ENCODE data around the gene HOXC12. TPM values are rescaled to one million over a fixed set of nuclear protein-coding genes. Genes with fewer than 3 reads are reported as not detected.

The HOXC12 gene
- total and polyA plus RNA-seq, 3 experiments from 2014 or later = not detected

DNA sequence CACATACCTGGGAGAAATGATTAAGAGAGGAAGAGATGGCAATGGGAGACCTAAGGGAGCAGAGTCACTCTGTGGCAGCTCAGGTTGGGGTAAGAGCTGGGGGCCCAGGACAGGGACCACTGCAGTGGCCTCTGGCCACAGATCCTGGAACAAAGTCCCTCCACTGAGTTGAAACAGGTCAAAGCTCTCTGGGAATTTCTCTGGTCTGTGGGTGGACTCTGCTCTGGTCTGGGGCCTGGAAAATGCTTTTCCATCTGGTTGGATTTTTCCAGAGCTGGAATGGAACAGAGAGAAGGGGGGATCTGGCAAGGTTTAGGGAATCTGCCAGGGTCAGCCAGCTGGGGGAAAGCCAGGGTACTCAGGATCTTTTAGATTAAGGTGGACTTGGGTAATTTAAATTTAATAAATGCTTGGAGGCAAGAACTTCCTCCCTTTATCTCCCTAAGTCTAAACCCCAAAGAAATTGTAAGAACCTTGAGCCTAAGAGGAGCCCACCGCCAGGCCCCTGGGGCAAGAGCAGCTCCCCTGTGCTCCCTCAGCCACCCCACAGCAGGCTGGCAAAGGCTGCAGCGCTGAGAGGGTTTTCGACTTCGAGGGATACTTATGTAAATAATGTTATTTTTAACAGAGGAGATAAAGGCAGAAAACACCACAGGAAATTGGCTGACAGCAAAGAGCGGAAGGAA, 34.0 kb downstream of the HOXC12 start:
- Mint-ChIP-seq H3K9me3 (peaks cover 0 to 4% (median 3%) of the 10 kb centered on the region in 5 donors), H3K27ac (peak overlapping the region in 1 of 8 donors; percentile 80), H3K27me3 (peaks cover 90 to 94% of the 10 kb centered on the region in 2 donors), H3K4me1 (peaks cover 39 to 51% (median 39%) of the 10 kb centered on the region in 3 donors), H3K36me3 (no peaks in the 10 kb centered on the region), H3K4me3 (peak overlapping the region in 6 of 7 donors; percentile 42 to 78 (median 71))
- no peak overlapping the region for H3K4me3 ChIP-seq (ENCODE audit: low read length)
- ChIA-PET POLR2A (no interaction called here), CTCF (interaction anchor here (0.7 to 2.0 kb wide), 6 partner anchors 12 to 370 kb away, joined by 3 to 8 read pairs (median 4); partner anchors contain the start of gene HOXC9)
- H3K27me3 ChIP-seq (ENCODE audit: insufficient read depth, low read length, poor library complexity, severe bottlenecking) = peaks cover 95% of the 10 kb centered on the region
- peaks cover 26% of the 10 kb centered on the region for H3K4me1 ChIP-seq (ENCODE audit: insufficient read depth, low read length)
- no peaks in the 10 kb centered on the region for H3K9me3 ChIP-seq (ENCODE audit: low read length)
- no peak overlapping the region for H3K27ac ChIP-seq (ENCODE audit: low read depth, low read length)
- DNase-seq = no peak
- no peaks in the 10 kb centered on the region for H3K36me3 ChIP-seq (ENCODE audit: insufficient read depth, low read length)

DNA sequence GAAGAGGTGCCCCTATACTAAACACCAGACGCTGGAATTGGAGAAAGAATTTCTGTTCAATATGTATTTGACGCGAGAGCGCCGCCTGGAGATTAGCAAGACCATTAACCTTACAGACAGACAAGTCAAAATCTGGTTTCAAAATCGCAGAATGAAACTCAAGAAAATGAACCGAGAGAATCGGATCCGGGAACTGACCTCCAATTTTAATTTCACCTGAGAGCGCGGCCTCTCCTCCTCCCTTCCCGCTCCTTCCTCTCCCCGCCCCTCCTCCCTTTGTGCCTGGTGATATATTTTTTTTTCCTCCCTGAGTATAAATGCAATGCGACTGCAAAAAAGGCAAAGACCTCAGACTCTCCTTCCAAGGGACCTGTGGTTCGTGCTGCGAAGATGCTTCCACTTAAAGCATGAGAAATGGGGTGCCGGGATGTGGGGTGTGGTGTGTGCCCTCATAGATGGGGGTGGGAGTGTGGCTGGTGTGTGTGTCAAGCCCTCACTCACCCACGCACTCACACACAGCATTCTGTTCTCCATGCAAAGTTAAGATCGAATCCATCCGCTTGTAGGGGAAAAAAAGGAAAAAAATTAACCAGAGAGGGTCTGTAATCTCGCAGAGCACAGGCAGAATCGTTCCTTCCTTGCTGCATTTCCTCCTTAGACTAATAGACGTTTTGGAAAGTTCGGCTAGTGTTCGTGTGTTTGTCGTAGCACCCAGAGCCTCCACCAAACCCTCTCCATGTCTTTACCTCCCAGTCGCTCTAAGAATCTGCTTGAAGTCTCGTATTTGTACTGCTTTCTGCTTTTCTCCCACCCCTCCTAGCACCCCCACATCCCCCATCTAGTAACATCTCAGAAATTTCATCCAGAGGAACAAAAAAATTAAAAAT, 34.8 kb downstream of the HOXC12 start:
- ChIA-PET CTCF (interaction anchor here (2.0 kb wide), 1 partner anchor 218 kb away, joined by 8 read pairs; no protein-coding TSS in a partner anchor), POLR2A (interaction anchor here (0.7 kb wide), 1 partner anchor 9 kb away, joined by 3 read pairs; no protein-coding TSS in a partner anchor)
- no peak for DNase-seq
- H3K27me3 ChIP-seq (ENCODE audit: insufficient read depth, low read length, poor library complexity, severe bottlenecking) = peaks cover 96% of the 10 kb centered on the region
- no peak overlapping the region for H3K27ac ChIP-seq (ENCODE audit: low read depth, low read length)
- Mint-ChIP-seq H3K36me3 (no peaks in the 10 kb centered on the region), H3K27me3 (peaks cover 93 to 97% of the 10 kb centered on the region in 2 donors), H3K27ac (peak overlapping the region in 3 of 8 donors; percentile 4 to 80 (median 56)), H3K4me3 (peak overlapping the region; percentile 37 to 78 (median 66)), H3K4me1 (peaks cover 37 to 54% (median 46%) of the 10 kb centered on the region in 3 donors), H3K9me3 (peaks cover 0 to 7% (median 3%) of the 10 kb centered on the region in 5 donors)
- no peaks in the 10 kb centered on the region for H3K9me3 ChIP-seq (ENCODE audit: low read length)
- peak overlapping the region; percentile 4 for H3K4me3 ChIP-seq (ENCODE audit: low read length)
- no peaks in the 10 kb centered on the region for H3K36me3 ChIP-seq (ENCODE audit: insufficient read depth, low read length)
- H3K4me1 ChIP-seq (ENCODE audit: insufficient read depth, low read length) = peaks cover 29% of the 10 kb centered on the region

GRCh38 chr12:53990311-53991076, 35.8 kb downstream of the HOXC12 start:
- Histone ChIP-seq H3K4me3 (ENCODE audit: low read length) (no peak overlapping the region), H3K27me3 (ENCODE audit: insufficient read depth, low read length, poor library complexity, severe bottlenecking) (peaks cover 99% of the 10 kb centered on the region), H3K9me3 (ENCODE audit: low read length) (no peaks in the 10 kb centered on the region), H3K4me1 (ENCODE audit: insufficient read depth, low read length) (peaks cover 33% of the 10 kb centered on the region), H3K36me3 (ENCODE audit: insufficient read depth, low read length) (no peaks in the 10 kb centered on the region), H3K27ac (ENCODE audit: low read depth, low read length) (no peak overlapping the region)
- Mint-ChIP-seq H3K4me3 (peak overlapping the region in 2 of 7 donors; percentile 77 to 78), H3K36me3 (no peaks in the 10 kb centered on the region), H3K27ac (peak overlapping the region in 1 of 8 donors; percentile 10), H3K27me3 (peaks cover 91 to 98% of the 10 kb centered on the region in 2 donors), H3K9me3 (peaks cover 0 to 7% (median 2%) of the 10 kb centered on the region in 5 donors), H3K4me1 (peaks cover 36 to 56% (median 50%) of the 10 kb centered on the region in 3 donors)
- ChIA-PET CTCF (interaction anchor here (1.4 to 1.5 kb wide), 2 partner anchors 199 to 218 kb away, joined by 3 read pairs; partner anchors contain the start of gene SMUG1), POLR2A (interaction anchor here (0.7 kb wide), 1 partner anchor 10 kb away, joined by 3 read pairs; no protein-coding TSS in a partner anchor)
- DNase-seq = no peak

GRCh38 chr12:53991077-53991460, 36.4 kb downstream of the HOXC12 start:
- DNase-seq = no peak
- H3K9me3 Mint-ChIP-seq = peaks cover 0 to 7% (median 2%) of the 10 kb centered on the region in 5 donors
- peaks cover 37 to 58% (median 48%) of the 10 kb centered on the region in 3 donors for H3K4me1 Mint-ChIP-seq
- Histone ChIP-seq H3K27me3 (ENCODE audit: insufficient read depth, low read length, poor library complexity, severe bottlenecking) (peaks cover 99% of the 10 kb centered on the region), H3K4me3 (ENCODE audit: low read length) (no peak overlapping the region), H3K9me3 (ENCODE audit: low read length) (no peaks in the 10 kb centered on the region), H3K4me1 (ENCODE audit: insufficient read depth, low read length) (peaks cover 33% of the 10 kb centered on the region), H3K27ac (ENCODE audit: low read depth, low read length) (no peak overlapping the region), H3K36me3 (ENCODE audit: insufficient read depth, low read length) (no peaks in the 10 kb centered on the region)
- CTCF ChIA-PET = interaction anchor here (1.4 to 1.5 kb wide), 3 partner anchors 18 to 217 kb away, joined by 3 to 7 read pairs (median 3); partner anchors contain the start of genes HOXC8 and SMUG1
- POLR2A ChIA-PET = no interaction called here
- no peak overlapping the region for H3K27ac Mint-ChIP-seq
- no peaks in the 10 kb centered on the region for H3K36me3 Mint-ChIP-seq
- no peak overlapping the region for H3K4me3 Mint-ChIP-seq
- H3K27me3 Mint-ChIP-seq = peaks cover 92 to 99% of the 10 kb centered on the region in 2 donors

DNA sequence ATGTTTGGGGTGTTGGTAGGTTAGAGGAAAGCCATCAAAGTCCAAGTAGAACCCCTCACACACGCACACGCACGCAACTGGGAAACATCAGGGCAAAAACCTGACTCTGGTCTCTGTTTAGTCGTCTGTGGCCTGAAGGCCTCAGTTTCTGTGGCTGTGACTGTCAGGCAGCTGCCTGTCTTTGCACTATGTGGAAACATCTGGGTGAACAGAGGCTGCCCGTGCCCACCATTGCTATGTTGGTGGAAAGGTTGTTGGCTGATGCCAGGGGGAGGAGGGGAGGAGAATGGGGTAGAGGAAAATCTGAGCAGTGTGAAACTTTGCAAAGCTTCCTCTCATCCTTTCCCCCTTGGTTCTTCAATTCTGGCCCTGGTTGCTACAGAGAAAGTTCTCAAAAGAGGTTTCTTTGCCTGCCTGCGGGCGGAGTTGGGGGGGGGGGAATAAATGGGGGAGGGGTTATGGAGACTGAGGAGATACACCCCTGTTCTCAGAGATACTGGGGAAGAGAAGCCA, 37.7 kb downstream of the HOXC12 start:
- no peaks in the 10 kb centered on the region for H3K36me3 Mint-ChIP-seq
- Histone ChIP-seq H3K27ac (ENCODE audit: low read depth, low read length) (no peak overlapping the region), H3K36me3 (ENCODE audit: insufficient read depth, low read length) (no peaks in the 10 kb centered on the region), H3K4me3 (ENCODE audit: low read length) (no peak overlapping the region), H3K4me1 (ENCODE audit: insufficient read depth, low read length) (peaks cover 42% of the 10 kb centered on the region), H3K9me3 (ENCODE audit: low read length) (no peaks in the 10 kb centered on the region), H3K27me3 (ENCODE audit: insufficient read depth, low read length, poor library complexity, severe bottlenecking) (peaks cover 100% of the 10 kb centered on the region)
- peak overlapping the region in 2 of 7 donors; percentile 8 to 51 for H3K4me3 Mint-ChIP-seq
- peaks cover 92 to 96% of the 10 kb centered on the region in 2 donors for H3K27me3 Mint-ChIP-seq
- H3K9me3 Mint-ChIP-seq = peaks cover 0 to 7% (median 2%) of the 10 kb centered on the region in 5 donors
- ChIA-PET CTCF (interaction anchor here (1.0 to 1.5 kb wide), 4 partner anchors 13 to 197 kb away, joined by 3 to 7 read pairs (median 4); partner anchors contain the start of genes HOXC8 and SMUG1), POLR2A (no interaction called here)
- peaks cover 38 to 60% (median 40%) of the 10 kb centered on the region in 3 donors for H3K4me1 Mint-ChIP-seq
- no peak for DNase-seq
- no peak overlapping the region for H3K27ac Mint-ChIP-seq

- H3K4me1 ChIP-seq (ENCODE audit: insufficient read depth, low read length) = peaks cover 46% of the 10 kb centered on the region
- Mint-ChIP-seq H3K27ac (peak overlapping the region in 4 of 8 donors; percentile 22 to 84 (median 52)), H3K9me3 (peaks cover 0 to 7% (median 2%) of the 10 kb centered on the region in 5 donors), H3K27me3 (peaks cover 92 to 96% of the 10 kb centered on the region in 2 donors), H3K4me1 (peaks cover 41 to 64% (median 47%) of the 10 kb centered on the region in 3 donors), H3K4me3 (peak overlapping the region in 6 of 7 donors; percentile 5 to 78 (median 62)), H3K36me3 (no peaks in the 10 kb centered on the region)
- ChIA-PET CTCF (interaction anchor here (1.6 kb wide), 1 partner anchor 236 kb away, joined by 3 read pairs; no protein-coding TSS in a partner anchor), POLR2A (interaction anchor here (0.6 kb wide), 1 partner anchor 14 kb away, joined by 5 read pairs; no protein-coding TSS in a partner anchor)
- H3K27me3 ChIP-seq (ENCODE audit: insufficient read depth, low read length, poor library complexity, severe bottlenecking) = peaks cover 100% of the 10 kb centered on the region
- no peak overlapping the region for H3K27ac ChIP-seq (ENCODE audit: low read depth, low read length)
- H3K36me3 ChIP-seq (ENCODE audit: insufficient read depth, low read length) = no peaks in the 10 kb centered on the region
- no peak for DNase-seq
- no peak overlapping the region for H3K4me3 ChIP-seq (ENCODE audit: low read length)
- H3K9me3 ChIP-seq (ENCODE audit: low read length) = no peaks in the 10 kb centered on the region
Measured at GRCh38 chr12:53993162-53994008, 38.7 kb downstream of the HOXC12 start.
